Measurements from ENCODE around the gene MKNK1.
"Not testable (repeated sequence)": the region's sequence is repeated elsewhere in the genome, so short reads cannot be mapped to it uniquely, and the experiment has no call there.

Gene MKNK1

DNA sequence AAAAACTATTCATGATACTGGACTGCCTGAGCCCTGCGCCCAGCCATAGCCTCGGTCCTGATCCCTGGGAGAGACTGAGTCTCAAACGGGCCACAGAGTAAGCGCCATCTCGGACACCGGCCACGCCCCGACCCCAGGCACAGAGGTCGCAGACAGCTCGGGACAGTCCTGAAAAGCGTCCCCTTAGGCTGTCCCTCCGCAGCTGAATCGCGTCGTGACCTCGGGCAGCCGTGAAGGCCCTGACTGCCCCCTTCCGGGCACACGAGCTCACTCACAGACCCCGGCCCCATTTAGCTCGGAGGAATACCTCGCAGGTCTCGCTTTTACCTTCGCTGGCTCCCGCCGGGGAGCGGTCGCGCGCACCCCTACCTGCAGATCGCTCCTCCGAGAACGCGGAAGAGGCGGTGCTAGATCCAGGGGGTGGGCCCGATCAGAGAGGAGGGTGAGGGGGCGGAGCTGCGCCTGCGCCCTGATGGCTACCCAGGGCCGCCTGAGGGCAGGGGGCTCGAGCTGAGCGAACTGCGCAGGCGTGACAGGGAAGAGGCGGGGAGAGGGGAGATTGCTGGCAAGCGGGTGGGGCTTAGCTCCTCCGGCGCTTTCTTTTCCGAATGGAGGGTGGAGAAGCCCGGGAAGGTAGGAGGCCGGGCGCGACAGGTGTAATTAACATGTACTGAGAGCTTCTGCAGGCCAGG is at the start of gene MKNK1:
MKNK1 (minus strand) TSS at position 411 of the 692 bp plus-strand sequence. CDS start 20,941 bp downstream, outside the sequence.
- peak; percentile 73 to 76 for DNase-seq

DNA sequence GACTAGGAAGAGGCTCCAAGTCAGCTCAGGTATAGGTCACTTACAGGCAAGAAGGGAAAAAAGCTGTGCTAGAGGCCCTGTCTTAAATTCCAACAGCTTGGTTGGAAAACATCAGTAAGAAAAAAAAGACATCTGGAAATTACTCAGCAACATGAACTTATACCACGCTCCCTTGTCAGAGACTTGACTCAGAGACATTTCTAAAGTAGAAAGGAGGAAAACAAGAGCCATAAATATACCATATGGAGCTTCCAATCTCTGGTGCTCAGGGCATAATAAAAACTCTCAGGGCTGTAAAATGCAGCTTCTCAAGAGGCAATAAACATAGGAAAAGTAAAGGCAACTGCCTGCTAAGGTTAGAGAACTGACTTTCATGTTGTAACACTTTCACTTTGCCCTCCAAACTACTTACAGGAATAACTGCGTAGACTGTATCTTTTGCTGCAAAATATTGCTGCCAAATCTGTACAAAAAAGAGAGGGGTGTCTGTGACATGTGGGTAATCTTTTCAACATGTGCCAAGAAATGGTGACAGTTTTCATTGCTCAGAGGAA is 49.4 kb upstream of the MKNK1 start:
- DNase-seq: no peak

DNA sequence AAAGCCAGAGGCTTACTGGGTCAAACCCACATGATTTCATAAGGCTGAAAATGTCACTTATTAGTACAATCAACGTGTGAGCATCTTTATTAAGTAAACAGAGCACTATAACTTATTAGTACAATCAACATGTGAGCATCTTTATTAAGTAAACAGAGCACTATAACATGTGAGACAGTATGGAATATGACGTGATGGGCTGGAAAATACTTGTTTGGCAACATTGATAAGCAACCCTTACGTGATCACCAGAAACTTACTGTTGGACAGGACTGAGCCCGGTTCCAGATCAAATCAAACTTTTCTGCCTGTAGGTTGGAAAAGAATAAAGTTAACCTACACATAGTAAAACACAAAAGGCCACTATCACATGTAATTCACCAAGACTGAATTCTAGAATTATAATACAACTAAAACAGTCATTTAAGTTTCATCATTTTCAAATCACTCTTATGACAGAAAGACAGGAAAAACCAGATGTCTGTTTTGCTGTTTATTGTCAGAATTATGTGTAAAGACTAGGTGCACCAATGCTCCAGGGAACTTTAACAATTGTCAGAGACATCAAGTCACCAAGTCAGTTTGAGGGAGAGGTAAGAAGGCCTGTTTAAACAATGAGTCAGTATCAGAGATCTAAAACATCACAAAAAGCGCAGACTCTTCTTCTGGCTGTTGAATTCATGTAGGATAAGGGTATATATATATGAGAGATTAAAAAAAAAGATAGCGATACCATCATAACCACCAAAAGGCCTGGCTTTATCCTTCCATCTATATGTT is 48.4 kb upstream of the MKNK1 start:
- no peak for DNase-seq

DNA sequence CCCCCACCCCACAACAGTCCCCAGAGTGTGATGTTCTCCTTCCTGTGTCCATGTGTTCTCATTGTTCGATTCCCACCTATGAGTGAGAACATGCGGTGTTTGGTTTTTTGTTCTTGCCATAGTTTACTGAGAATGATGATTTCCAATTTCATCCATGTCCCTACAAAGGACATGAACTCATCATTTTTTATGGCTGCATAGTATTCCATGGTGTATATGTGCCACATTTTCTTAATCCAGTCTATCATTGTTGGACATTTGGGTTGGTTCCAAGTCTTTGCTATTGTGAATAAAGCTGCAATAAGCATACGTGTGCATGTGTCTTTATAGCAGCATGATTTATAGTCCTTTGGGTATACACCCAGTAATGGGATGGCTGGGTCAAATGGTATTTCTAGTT is 47.1 kb upstream of the MKNK1 start:
- not testable (repeated sequence) for DNase-seq

DNA sequence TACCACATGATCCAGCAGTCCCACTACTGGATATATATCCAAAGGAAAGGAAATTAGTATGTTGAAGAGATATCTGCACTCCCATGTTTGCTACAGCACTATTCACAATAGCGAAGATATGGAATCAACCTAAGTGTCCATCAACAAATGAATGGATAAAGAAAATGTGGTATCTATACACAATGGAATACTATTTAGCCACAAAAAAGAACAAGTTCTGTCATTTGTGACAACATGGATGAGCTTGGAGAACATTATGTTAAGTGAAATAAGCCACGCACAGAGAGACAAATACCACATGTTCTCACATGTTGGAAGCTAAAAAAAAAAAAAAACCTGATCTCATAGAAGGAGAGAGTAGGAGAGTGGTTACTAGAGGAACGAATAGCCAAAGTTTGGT is 46.4 kb upstream of the MKNK1 start:
- DNase-seq: no peak

DNA sequence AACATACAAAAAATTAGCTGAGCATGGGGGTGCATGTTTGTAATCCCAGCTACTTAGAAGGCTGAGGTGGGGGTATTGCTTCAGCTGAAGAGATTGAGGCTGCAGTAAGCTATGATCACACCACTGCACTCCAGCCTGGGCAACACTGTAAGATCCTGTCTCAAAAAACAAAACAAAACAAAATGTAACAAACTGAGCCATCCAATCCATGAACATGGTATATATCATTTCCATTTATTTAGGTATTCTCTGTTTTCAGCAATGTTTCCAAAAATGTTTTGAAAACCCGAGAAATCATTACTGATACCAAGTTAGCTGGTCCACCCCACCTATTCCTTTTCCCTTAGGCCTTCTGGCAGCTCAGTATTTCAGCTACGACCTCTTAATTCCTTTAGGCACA is 45.7 kb upstream of the MKNK1 start:
- no peak for DNase-seq

DNA sequence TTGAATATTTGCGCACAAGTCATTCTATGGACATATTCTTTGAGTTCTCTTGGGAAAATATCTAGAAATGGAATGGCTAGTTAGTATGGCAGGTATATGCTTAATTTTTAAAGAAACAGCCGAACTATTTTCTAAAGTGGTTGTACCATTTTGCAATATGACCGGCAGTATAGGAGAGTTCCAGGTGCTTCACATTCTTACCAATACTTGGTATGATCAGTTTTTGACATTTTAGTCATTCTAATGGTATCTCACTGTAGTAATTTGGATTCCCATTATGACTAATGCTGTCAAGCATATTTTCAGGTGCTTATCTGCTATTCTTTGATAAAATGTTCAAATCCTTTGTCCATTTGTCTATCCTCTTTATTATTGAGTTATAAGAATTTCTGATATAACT is 43.5 kb upstream of the MKNK1 start:
- DNase-seq: no peak

DNA sequence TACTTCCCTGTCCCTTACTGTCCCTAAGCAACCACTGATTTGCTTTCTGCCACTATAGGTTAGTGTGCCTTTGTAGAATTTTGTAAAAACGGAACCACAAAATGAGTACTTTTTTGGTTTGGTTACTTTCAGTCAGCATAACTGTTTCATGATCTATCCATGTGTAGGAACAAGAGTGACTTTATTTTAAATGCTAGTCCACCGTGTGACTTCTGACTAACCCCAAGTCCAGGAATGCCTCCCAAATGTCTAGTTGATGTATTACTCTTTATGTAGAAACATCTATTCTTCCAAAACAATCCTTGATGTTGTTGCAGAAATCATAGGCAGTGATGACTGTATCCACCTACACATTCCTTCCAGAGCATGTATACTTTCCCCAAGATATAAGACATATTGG is 42.8 kb upstream of the MKNK1 start:
- DNase-seq: no peak

DNA sequence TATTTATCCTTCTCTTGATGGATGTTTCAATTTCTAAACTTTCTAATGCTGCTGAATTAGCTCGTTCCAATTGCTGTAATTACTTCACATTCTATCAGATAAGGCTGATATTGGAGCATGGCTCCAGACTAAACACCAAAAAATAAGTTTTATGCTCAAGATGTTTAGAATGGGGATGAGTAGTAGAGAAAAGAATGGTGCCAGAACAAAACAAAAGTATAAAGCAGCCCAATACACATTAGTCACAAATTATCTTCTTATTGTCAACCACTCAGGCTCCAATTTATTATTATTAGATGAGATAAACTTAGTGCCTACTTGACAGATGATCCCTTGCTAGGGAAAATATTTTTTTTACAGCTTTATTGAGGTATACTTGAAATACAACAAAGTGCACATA is 42.3 kb upstream of the MKNK1 start:
- DNase-seq: no peak

DNA sequence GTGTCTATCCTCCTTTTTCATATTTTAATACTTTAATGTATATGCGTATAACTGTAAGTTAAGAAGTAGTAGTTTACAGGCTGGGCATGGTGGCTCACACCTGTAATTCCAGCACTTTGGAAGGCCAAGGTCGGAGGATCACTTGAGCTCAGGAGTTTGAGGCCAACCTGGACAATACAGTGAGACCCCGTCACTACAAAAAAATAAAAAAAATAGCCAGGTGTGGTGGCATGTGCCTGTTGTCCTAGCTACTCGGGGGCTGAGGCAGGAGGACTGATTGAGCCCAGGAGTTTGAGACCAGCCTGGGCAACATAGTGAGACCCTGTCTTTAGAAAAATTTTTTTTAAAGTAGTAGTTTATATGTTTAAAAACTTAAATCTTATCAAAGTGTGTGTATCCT is 41.7 kb upstream of the MKNK1 start:
- no peak for DNase-seq

DNA sequence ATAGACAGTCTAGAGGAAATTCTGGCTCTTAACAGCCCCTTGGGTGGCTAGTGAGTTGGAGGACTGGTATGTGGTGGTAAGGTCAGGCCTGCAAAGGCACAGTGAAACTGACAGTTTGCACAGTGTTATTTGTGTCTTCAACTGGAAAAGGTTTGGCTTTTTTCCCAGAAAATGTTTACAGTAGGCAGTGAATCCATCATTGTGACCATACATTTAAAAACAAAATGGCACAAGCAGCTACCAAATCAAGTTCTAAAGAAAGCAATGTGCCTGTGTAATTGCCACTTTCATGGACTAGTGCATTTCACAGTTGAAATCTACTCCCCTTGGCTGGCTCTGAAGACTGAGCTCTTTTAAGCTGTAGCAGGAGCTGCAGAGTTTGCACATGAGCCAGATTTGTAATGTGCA is 39.3 kb upstream of the MKNK1 start:
- DNase-seq: no peak

DNA sequence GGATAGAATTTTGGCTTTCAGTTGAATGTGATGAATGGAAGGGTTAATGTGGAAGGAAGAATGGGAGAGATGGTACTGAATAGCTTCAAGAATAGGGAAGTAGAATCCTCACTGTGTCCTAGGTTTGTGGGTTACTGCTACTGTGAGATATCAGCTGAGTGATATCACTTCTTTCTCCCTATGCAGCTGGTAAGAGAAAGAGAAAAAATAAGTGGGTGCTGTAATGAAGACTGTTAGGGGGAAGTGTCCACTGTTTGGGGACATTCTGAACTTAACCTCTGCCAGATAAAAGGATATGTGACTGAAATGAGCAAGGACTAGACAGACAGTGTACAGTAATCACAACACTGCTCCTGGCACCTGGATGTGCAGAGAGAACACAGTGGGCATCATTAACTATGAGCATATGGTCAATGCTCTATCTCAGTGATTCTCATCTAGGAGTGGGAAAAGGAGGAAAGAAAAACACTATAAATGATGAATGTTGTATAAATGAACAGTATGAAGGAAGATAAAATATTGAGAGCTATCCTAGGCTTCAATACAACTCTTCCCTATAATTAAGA is 38.1 kb upstream of the MKNK1 start:
- DNase-seq: no peak

DNA sequence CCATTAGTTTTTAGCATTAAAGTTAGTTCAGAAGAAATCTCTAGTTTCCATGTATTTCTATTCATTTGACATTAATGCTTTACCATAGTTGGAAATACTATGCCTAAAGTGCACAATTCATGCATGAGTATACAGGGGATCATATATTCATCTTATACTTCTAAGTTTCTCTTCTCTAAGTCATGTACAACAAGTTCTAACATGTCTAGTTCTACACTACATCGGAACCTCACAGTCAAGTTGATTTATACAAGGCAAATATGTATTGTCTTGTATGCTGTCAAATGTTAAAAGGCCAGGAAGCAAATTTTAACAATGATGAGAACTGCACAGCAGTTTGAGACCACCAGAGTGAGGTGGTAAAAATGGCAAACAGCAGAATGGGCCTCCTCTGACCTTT is 35.5 kb upstream of the MKNK1 start:
- DNase-seq: no peak

DNA sequence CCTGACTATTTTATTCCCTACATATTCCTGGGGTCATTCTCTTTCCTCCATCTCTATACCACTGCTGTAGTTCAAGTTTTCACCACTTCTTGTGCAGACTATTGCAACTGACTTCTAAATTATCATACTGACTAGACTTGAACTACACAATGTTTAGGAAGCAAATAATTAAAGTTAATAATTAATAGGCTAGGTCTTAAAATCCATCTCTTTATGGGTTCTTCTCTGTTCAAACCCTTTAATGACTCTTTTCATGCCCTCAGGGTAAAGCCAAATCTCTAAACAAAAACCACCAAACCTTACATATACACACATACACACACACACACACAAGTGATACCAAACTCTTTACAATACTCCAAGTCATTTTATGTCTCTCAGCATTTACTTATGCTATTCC is 34.9 kb upstream of the MKNK1 start:
- DNase-seq: no peak

DNA sequence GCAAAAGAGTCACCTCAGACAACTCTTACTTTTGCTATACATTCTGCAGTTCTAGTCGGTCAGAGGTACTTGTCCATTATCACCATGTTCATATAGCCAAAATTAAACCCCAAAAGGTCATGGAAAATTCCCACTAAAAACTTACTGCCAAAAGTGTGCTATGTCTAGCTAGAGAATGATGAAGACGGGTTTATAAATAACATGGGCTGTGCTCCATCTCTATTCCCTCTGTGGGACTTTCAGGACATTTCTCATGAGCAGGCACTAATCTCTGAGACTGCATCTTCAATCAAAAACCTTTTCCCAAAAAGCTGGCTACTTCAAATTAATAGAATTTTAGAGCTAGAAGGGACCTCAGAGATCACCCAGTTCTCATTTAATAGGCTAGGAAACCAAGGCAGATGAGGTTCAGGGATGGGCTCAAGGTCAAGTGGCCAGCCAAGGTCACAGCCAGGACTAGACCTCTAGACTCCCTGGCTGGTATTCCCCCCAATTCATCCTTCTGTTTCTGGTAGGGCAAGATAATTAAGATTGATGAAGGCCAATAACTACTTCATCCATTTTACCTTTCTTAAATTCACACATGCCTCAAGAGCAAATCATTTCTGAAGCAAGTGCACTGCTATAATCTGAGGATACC is 33.5 kb upstream of the MKNK1 start:
- DNase-seq: no peak

DNA sequence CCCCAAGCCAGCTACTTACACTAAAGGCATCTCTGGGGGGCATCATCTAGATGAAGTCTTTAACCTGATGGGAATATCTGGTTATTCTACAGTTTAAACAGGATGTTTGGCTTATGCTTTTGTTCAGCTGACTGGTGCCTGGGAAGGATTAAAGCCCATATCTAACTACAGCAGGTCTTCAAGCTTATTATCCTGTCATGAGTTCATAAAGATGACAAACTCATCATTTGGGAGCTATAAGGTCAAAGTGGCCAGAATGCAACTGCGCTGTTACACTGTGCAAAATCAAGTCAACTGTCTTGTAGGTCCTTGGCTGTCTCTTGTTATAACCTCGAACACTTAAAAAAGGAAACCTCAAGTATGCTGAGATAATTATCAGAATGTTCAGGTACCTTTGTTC is 31.1 kb upstream of the MKNK1 start:
- DNase-seq: no peak

DNA sequence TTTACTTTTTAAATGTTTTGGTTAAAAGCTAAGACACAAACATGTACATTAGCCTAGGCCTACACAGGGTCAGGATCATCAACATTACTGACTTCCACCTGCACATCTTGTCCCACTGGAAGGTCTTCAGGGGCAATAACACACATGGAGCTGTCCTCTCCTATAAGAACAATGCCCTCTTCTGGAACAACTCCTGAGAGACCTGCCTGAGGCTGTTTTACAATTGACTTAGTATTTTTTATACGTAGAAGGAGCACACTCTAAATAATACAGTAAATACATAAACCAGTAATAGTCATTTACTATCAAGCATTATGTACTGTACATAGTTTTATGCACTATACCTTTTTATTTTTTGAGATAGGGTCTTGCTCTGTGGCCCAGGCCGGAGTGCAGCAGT is 26.7 kb upstream of the MKNK1 start:
- DNase-seq: no peak

DNA sequence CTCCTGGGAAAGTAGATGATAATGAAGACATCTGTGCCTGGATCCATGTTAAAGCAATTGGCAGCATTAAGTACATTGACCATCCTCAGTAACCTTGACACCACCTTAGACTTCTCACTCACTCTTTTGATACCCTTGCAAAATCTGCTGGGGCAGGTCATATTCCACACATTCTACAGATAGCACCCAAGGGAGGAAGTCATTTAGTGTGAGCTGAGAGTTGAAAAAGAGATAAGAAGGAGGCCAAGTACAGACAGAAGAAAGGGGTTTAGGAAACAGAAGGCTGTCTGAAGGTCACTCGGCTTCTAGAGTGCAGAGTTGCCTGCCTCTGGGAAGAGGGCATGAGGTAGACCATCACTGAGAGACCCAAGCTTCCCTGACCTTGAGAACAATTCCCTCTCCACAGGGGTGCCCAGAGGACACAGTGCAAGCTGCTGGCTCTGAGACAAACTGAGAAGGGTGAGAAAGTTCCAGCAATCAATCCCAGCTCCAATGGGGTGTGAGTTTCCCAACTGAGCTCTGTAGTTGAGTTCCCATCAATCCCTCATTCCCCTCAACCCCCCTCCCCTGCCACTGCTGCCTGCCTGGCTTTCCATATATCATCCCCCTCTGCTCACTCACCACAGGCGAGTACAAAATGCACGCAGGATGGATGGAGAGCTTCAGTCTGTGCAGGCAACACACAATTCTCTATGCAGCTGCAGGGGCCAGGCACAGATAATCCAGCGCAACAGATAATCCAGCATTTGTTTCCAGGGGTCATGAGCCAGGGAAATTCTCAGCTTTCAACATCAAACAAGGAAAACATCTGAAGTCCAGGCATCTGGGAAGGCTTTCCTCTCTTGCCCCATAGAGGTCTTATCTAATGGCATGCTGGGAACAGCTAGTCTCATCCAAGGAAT is 19.9 kb upstream of the MKNK1 start:
- DNase-seq: no peak

DNA sequence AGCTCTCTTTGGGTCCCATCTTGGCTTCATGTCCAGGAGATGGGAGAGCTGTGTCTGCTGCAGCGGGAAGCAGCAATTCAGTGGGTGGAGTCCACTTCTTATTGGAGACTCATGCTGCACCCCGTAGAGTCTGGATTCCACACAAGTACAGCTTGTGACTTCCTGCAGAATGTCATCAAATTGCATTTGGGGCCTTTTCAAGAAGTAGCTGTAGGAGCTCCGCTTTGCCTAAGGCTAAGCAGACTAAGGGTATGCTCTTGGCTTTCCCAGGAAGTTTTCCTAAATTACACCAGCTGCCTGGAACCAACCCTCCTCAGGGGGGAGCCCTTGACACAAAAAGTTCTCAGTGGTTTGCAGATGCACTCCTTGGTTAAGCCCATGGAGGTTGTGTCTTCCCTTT is 18.3 kb upstream of the MKNK1 start:
- no peak for DNase-seq

DNA sequence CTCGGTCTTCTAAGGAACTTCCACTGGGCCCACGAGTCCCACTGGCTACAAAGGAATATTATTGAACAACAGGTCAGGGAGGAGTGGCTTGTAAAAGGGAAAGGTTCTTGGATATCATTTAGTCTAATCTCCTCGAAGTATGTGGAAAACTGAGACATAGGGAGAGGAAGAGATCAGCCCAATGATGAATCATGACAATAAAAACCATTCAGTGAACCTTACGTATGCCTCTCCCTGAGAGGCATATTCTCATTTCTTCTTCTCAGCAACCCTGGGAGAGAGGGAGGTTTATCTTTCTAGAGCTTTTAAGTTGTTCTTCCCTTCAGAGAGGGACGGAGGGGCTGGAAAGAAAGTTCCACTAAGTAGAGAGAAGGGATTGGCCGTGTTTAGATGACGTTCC is 17.9 kb upstream of the MKNK1 start:
- DNase-seq: no peak

DNA sequence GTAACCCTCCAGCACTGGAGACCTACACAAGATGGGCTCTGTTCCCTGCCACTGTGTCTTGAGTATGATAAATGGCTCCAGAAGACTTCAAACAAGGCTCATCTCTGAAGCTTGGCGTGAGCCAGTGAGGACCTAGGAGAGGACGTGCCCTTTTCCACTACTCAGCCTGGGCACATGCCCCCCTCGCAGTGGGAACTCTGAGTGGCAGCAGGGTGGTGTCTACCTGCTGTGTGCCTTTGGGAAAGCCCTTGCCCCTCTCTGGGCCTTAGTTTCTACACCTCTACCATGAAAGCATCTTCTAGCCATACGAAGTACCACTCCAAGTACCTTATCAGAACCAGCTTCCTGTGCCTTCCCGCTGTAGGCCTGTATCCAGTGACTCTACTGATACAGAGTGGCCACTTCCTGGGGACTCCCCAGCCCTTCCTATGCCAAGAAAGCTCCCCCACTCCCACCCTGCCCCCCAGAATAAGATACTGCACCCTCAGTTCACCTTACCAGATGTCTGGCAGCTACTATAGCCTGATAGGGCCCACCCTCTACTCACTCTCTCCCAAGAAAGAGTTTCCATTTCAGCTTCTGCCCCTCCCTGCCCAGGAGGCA is 15.7 kb upstream of the MKNK1 start:
- DNase-seq: no peak
